Sciatic nerve (tissue), 2 donors: ENCODE data around the gene FEZ2. TPM values are rescaled to one million over a fixed set of nuclear protein-coding genes. Genes with fewer than 3 reads are reported as not detected.
A peak's percentile ranks its signal among the peaks of the same experiment; 100 is the strongest.

Experiments
- ATAC-seq: fragments of 200-7000 bp; cut with Tn5 transposase; one replicate; pipeline ENCODE4 v1.9.1; 2020; ENCODE audit warnings: mild to moderate bottlenecking, moderate library complexity
- DNase-seq: peaks from one replicate; pipeline ENCODE4 v3.0.0-alpha.2; 2020; ENCODE audit warnings: low spot score
- intact Hi-C: fragments of 100-400 bp; cut with DNase I; formaldehyde crosslinking; loops from one replicate; pipeline ENCODE4 v1.14.2; 2022
- total RNA-seq: library from RNA; stranded (reverse); fragmentation: NEBNext Ultra II Directional; extraction: Animal tissue kit (Norgen Biotek cat#: 25700); gene quantifications from one replicate; pipeline ENCODE4 v1.2.1, GENCODE V29; 2021
- donor health status: DM: no; HTN: no; CAD: no.
- donor health status: DM: no; HTN: no; CAD: no.

FEZ2 gene
- total RNA-seq, 1 donor from 2014 or later, result 89.8 TPM

DNA sequence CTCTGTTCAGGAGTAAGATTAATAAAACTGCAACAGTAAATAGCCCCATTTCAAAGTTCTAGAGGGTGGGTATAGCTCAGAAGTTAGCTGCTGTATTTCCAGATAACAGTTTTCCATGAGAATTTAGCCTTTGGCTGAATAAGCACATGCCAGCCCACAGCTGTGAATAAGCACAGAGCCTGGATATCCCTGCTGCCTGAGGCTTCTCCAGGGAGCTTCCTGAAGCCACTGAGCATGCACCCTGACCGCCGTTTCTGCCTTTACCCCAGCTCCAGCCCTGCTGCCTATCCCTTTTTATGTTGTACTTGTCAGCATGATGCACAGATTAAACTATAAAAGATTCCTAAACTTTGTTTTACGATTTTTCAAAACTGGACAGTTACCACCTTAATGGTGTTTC is 85.3 kb downstream of the FEZ2 start:
- no peak for ATAC-seq
- intact Hi-C loops, result no loop called here
- DNase-seq, result no peak

DNA sequence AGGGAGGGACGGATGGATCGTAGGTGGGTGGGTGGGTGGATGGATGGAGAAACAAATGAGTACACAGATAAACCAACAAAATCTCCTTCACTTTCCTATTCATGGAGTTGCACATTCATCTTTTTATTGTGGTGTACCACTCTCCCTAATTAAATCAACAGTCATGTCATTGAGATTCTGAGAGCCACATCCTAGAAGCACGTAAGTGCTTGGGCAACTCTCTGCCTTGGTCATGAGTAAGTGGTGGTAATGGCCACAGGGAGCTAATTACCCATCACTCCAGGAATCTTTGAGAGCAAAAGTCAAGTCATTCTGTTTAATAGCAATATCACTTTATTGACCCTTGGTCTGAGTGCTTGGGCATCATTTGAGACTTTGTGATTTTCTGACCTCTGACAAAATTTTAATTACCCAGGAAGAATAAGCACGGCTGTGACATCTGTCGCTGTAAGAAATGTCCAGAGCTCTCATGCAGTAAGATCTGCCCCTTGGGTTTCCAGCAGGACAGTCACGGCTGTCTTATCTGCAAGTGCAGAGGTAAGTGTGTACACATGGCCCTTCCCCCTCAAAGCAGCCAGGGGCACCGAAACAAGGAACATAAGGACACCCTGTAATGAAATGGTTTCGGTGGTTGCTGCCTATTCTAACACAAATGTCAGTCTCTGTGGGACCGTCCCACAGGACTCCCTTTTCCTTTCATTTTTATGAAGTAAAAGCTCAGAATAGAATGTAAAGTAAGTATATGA is 85.9 kb downstream of the FEZ2 start:
- DNase-seq (no peak), ATAC-seq (no peak)
- intact Hi-C loops, result no loop called here

DNA sequence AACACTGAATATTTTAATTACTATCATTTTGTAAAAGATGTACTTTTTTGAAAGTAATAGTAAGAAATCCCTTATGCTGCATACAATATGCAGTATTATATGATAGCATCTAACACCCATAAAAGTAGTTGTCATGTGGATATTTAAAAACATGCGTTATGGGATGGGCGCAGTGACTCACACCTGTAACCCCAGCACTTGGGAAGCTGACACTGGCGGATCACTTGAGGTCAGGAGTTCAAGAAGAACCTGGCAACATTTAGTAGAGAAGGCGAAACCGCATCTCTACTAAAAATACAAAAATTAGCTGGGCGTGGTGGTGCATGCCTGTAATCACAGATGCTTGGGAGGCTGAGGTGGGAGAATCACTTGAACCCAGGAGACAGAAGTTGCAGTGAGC is 88.9 kb downstream of the FEZ2 start:
- DNase-seq, result no peak
- no peak for ATAC-seq
- intact Hi-C loops, result no loop called here

DNA sequence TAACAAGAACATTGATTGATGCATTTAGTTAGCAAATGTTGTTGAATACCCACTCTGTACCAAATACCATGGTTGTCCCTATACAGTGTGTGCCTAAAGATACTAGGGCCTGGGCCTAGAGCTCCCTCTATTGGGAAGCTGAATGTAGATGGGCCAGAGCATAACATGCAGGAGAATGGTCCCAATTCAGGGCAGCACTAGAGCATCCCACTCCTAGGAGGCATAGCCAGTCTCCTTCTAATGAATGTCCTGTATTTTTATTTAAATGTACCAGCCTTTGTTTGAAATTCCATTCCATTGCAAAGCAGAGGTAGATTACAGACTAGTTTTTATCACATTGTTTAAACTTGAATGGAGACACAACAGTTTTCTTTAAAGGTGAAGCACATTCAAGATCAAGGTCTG is 90.6 kb downstream of the FEZ2 start:
- peak; percentile 96 for ATAC-seq
- intact Hi-C loops, result no loop called here
- no peak for DNase-seq

Other genes with a start within 250 kb of the FEZ2 start
- gene CRIM1, start 242.4 kb downstream of the FEZ2 start, total RNA-seq, result 209 TPM
- 67.9 TPM for gene VIT, start 98.5 kb upstream of the FEZ2 start, total RNA-seq